ENCODE results near the gene BTG2.
"Not testable (repeated sequence)": the region's sequence is repeated elsewhere in the genome, so short reads cannot be mapped to it uniquely, and the experiment has no call there.

Gene BTG2

DNA sequence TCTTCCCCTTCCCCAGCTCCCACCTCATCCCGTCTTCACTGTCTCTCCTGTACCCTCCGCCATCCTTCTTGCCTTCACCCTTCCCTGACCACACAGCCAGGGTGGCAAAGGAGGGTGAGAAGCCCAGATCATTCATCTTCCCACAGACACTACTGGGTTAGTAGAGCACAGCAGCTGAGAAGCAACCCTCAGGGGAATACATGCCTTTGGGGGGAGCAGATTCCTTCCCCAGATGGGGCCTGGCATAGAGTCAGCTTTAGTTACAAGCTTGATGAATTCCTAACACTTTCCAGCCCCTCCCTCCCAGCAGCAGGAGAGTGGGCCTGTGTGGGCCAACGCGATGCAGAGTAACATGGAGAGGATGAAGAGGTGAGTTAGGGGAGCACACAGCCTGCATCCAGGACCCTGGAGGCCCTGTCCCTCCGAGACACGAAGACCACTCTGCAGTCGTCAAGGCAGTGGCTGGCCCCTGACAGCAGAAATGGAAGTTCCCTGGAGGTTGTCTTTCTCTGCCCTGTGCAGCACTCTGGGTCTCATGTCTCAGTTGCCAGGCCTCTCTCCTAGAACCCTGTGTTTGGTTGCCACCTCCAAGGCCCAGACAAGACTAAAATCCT, 8.8 kb upstream of the BTG2 start:
- DNase-seq, result no peak

GRCh38 chr1:203299169-203299568, 6.2 kb upstream of the BTG2 start:
- no peak for DNase-seq

- DNase-seq, result not testable (repeated sequence)
Measured at GRCh38 chr1:203299719-203300429, 5.4 kb upstream of the BTG2 start.

DNA sequence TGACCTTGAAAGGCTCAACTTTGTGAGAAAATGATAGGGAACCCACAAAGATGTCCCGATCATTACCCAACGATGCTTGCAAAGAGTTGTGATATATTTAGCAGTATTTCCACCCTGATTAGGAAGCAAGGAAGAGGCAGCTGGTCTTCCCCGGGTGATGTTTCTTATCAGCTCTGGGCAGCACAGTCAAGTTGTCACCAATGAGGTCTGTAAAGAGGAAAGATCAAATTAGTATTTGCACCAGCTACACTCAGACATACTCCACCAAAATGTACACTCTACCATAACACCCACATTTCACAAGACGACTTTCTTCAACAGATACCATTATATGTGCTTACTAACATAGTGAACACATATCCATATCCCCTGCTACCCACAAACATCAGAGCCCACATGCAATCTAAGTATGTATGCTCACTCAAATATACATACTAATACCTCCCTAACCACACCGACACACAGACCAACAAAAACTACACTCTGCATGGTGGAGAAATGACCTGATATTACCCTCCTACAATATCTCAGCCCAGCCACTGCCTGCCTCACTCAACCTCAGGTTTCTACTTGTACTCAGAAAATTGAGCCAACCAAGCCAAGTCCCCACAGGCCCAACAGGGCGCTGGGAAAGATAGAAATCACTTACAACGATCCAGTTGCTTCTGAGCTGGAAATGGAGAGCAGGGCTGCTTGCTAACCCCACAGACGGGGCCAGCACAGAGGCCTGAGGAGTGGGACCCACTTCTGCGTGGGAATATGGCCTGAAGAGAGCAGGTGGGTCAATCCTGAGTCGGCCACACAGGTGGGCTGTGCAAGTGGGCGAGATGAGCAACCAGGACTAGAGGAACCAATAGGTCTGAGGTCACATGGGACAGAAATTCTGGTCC, 4.6 kb upstream of the BTG2 start:
- no peak for DNase-seq

DNA sequence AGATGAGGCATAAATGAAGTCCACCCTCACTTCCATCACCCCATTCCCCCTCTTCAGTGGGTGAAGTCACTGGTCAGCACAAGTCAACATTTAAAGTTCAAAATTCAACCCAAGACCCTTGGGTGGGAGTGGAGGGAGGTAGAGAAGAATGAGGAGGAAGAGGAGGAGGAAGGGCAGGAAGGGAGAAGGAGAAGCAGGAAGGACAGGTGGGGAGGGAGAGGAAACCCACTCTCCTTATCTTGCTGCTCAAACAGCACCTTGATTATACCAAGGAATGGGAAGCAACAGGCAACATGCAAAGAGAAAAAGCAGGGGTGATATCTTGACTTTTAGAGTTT, 4.0 kb upstream of the BTG2 start:
- no peak for DNase-seq

DNA sequence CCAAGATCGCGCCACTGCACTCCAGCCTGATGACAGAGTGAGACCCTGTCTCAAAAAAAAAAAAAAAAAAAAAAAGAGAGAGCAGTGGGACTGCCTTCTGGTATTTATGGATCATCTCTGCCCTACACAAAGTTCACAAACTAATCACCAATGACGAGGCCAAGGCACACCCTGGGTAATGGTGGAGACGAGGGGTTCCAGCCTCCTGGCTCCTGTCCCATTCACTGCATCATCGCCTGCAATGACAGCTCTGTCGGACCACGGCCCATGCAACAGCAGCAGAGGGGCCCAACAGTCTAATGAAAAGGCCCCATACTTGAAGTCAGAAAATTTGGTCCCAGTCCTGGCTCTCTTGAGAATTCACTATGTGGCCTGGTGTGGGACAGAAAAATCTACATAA, 2.9 kb upstream of the BTG2 start:
- DNase-seq, result no peak

GRCh38 chr1:203302894-203303293, 2.4 kb upstream of the BTG2 start:
- DNase-seq, result no peak

- no peak for DNase-seq
Measured at GRCh38 chr1:203304391-203304918, 864 bp upstream of the BTG2 start.

- DNase-seq, result no peak
Measured at GRCh38 chr1:203305809-203306088, 430 bp downstream of the BTG2 start.

GRCh38 chr1:203306089-203306964, 1.0 kb downstream of the BTG2 start:
- no peak for DNase-seq

DNA sequence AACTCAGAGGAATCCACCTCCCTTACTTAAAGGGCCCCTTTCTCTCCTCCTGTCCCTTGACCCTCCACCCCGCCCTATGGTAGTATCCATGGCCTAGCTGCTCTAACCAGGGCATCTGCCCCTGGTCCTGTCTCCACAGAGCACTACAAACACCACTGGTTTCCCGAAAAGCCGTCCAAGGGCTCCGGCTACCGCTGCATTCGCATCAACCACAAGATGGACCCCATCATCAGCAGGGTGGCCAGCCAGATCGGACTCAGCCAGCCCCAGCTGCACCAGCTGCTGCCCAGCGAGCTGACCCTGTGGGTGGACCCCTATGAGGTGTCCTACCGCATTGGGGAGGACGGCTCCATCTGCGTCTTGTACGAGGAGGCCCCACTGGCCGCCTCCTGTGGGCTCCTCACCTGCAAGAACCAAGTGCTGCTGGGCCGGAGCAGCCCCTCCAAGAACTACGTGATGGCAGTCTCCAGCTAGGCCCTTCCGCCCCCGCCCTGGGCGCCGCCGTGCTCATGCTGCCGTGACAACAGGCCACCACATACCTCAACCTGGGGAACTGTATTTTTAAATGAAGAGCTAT, 1.7 kb downstream of the BTG2 start:
- no peak for DNase-seq

GRCh38 chr1:203307641-203308126, 2.4 kb downstream of the BTG2 start:
- DNase-seq, result no peak

GRCh38 chr1:203308328-203308922, 3.1 kb downstream of the BTG2 start:
- DNase-seq, result no peak

GRCh38 chr1:203308923-203309331, 3.6 kb downstream of the BTG2 start:
- no peak for DNase-seq

DNA sequence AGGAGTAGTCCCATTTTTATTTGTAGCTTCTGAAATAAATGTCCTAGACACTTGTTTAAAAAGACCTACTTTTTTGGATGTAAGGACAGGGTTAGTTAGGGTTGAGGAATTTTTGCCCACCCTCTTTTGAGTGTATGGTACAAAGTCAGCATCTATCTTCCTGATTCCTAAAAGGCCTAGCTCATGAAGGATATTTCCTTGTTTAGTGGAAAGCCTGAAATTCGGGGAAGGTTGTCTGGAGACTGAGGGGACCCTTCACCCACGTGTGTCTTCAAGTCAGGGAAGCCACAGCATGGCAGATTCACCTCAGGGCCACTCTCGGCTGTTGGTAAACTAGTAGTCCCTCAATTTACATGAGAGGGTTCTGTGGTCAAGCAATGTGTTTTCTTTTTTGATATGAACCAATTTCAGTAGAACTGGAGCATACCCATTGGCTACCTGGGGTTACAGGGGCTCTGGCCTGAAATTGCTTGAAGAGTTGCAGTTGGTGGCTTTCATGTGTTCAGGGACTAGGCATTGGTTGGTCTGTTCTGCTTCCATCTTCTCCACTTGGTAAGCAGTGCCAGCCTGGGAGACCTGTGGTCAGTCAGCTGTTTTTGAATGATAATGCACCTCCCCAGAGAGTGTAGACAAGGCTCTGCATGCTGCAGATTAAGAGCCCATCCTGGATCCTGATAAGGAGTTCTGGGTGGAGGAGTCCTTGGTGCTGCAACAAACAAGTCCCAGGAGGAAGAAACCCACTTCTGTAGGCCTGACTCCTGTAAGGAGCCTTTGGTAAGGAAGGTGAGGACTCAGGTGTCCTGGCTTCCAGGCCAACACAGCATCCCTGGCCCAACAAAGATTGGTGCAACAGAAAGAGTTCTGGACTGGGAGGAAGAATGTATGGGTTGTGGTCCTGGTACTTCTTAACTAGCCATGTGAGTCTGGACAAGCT, 6.3 kb downstream of the BTG2 start:
- DNase-seq, result no peak

GRCh38 chr1:203314025-203314759, 8.9 kb downstream of the BTG2 start:
- not testable (repeated sequence) for DNase-seq

- no peak for DNase-seq
Measured at GRCh38 chr1:203316626-203317093, 11.3 kb downstream of the BTG2 start.

DNA sequence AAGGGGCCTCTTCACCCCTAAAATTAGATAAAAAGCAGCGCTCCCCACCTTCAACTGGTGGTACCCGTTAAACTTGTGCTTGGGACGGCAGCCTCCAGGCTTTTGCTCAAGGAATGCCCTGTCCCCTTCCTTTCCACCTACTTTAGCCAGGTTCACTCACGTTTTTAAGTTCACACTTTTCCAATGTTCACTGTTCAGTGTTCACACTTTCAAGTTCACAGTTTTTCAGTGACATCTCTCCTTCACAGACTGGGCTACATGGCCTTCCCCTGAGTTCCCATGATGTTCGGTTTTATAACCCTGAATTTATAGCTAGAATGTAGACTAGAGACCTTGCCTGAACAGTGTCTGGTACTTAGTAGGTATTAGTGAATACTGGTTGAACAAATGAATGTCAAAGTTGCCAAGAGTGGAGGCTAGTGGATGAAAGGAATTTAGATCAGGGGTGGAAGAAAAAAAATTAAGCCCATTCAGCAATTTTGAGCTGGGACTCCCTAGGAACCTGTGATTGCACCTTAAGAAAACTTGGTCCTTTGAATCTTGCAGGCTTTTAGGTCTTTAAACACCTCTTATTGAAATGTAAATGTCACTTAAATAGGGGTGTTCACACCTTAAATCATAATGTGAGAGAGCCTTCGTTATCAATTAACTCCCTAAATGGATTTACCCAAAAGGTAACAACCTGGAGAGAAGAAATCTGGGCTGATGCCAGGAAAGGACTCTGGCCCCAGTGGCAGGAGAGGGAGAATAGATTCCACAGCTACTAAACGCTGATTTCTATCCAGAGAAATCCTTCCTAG, 12.3 kb downstream of the BTG2 start:
- no peak for DNase-seq

DNA sequence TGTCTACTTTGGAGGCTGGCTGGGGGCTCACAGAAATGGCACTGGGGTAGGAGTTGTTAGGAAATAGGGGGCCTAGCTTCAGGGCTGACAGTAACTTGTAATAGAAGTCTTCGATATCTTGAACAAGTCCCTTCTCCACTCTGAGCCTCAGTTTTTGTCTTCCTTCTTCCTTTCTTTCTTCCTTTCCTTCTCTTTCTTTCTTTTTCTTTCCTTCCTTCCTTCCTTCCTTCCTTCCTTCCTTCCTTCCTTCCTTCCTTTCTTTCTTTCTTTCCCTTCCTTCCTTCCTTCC, 12.9 kb downstream of the BTG2 start:
- no peak for DNase-seq

Measured in effector CD4-positive, alpha-beta T cell (primary cell).